ENCODE results near the gene TCEAL3.

DNA sequence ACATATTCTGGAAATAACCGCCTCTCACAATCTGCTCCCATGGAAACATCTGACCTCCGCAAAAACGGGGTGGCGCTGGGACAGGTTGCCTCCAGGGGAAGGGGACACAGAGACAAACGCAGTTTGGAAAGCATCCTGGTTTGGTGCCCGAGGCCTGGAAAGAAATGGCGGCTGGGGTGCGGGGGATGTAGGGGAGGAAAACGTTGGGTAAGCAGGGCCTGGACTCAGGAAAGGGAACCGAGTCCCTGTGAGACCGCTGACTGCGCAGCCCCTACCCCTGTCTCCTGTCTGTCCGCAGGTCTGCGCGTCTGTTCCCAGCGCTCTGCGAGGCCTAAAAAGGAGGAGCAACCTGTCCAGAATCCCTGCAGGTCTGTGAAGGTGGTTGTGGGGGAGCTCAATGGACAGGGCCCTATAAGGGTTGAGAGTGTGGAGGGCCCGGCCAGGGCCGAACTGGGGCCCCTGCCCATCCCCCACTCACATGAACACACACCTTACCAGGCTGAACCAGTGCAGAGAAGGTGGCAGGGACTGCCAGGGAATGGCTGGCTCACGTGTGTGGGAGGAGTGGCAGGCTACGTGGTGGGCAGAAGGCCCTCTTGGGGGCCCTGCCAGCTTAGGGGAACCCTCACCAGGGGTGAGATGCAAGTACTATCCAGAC, 672 bp downstream of the TCEAL3 start:
- TF ChIP-seq SUZ12 (IDR thresholded peaks at IDR 0.05; ENCODE audit: extremely low read depth, insufficient read depth, insufficient read length) (no peak), YY1 (IDR thresholded peaks at IDR 0.05; ENCODE audit: insufficient read depth, insufficient read length) (no peak)
